ENCODE results near the gene PPP4R1.

DNA sequence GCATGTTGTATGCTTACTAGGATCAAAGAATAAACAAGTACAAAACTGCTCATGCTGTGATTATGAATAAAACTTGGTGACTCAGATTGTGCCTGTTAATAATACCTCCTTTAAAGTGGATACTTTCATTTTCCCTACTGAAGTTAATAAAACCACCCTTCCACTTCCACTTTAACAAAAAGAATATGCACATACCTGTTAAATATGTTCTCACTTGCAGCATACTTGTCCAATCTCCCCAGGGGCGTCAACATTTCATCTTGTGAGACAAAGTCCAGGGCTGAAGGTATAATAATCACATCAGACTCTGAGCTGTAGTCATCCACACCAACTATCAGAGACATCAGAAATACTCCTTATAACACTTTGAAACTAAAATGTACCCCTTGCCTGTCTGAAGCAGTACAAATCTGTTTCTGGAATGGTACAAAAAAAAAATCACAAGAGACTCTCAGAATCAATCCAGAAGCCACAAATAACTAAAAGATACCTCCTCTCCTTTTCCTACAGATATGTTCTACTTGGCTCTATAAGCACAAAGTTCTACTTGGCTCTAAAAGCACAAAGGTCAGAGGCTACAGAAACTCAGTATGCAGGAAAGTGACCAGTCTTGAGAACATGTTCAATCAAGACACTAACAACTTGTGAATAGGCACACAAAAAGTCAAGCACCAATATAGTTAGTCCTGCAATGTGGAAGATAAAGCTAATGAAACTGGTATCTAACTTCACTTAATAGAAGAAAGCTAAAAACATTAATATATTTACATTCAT lies 19.3 kb downstream of the PPP4R1 start:
- TF ChIP-seq, protein P1, sequence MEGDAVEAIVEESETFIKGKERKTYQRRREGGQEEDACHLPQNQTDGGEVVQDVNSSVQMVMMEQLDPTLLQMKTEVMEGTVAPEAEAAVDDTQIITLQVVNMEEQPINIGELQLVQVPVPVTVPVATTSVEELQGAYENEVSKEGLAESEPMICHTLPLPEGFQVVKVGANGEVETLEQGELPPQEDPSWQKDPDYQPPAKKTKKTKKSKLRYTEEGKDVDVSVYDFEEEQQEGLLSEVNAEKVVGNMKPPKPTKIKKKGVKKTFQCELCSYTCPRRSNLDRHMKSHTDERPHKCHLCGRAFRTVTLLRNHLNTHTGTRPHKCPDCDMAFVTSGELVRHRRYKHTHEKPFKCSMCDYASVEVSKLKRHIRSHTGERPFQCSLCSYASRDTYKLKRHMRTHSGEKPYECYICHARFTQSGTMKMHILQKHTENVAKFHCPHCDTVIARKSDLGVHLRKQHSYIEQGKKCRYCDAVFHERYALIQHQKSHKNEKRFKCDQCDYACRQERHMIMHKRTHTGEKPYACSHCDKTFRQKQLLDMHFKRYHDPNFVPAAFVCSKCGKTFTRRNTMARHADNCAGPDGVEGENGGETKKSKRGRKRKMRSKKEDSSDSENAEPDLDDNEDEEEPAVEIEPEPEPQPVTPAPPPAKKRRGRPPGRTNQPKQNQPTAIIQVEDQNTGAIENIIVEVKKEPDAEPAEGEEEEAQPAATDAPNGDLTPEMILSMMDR (IDR thresholded peaks at IDR 0.05 in 2 of 3, conservative IDR thresholded peaks at IDR 0.05 in 1 of 3; ENCODE audit: borderline replicate concordance in 1 of 3, insufficient read depth in 1 of 3, low read depth in 2 of 3, low read length in 2 of 3): no peak
- TF ChIP-seq SIN3A (IDR thresholded peaks at IDR 0.05; ENCODE audit: low read depth) (no peak), RAD21 (IDR thresholded peaks at IDR 0.05; ENCODE audit: low read depth) (no peak), EZH2phosphoT487 (IDR thresholded peaks at IDR 0.05; ENCODE audit: borderline replicate concordance) (no peak), POLR2A (IDR thresholded peaks at IDR 0.05; ENCODE audit: borderline replicate concordance, extremely low read depth, insufficient read depth, insufficient read length) (no peak), CBX3 (IDR thresholded peaks at IDR 0.05; ENCODE audit: low read depth) (no peak), SRF (IDR thresholded peaks at IDR 0.05; ENCODE audit: low read depth) (no peak), TCF7L2 (IDR thresholded peaks at IDR 0.05; ENCODE audit: borderline replicate concordance, extremely low read depth, insufficient read depth, insufficient read length) (no peak), JUND (IDR thresholded peaks at IDR 0.05) (no peak), FOSL1 (IDR thresholded peaks at IDR 0.05; ENCODE audit: low read depth) (no peak), EZH2 (IDR thresholded peaks at IDR 0.05) (no peak)
- TF ChIP-seq, protein P2, sequence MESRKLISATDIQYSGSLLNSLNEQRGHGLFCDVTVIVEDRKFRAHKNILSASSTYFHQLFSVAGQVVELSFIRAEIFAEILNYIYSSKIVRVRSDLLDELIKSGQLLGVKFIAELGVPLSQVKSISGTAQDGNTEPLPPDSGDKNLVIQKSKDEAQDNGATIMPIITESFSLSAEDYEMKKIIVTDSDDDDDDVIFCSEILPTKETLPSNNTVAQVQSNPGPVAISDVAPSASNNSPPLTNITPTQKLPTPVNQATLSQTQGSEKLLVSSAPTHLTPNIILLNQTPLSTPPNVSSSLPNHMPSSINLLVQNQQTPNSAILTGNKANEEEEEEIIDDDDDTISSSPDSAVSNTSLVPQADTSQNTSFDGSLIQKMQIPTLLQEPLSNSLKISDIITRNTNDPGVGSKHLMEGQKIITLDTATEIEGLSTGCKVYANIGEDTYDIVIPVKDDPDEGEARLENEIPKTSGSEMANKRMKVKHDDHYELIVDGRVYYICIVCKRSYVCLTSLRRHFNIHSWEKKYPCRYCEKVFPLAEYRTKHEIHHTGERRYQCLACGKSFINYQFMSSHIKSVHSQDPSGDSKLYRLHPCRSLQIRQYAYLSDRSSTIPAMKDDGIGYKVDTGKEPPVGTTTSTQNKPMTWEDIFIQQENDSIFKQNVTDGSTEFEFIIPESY (IDR thresholded peaks at IDR 0.05; ENCODE audit: extremely low read depth, insufficient replicate concordance, low read length): no peak
- TF ChIP-seq, protein P3, sequence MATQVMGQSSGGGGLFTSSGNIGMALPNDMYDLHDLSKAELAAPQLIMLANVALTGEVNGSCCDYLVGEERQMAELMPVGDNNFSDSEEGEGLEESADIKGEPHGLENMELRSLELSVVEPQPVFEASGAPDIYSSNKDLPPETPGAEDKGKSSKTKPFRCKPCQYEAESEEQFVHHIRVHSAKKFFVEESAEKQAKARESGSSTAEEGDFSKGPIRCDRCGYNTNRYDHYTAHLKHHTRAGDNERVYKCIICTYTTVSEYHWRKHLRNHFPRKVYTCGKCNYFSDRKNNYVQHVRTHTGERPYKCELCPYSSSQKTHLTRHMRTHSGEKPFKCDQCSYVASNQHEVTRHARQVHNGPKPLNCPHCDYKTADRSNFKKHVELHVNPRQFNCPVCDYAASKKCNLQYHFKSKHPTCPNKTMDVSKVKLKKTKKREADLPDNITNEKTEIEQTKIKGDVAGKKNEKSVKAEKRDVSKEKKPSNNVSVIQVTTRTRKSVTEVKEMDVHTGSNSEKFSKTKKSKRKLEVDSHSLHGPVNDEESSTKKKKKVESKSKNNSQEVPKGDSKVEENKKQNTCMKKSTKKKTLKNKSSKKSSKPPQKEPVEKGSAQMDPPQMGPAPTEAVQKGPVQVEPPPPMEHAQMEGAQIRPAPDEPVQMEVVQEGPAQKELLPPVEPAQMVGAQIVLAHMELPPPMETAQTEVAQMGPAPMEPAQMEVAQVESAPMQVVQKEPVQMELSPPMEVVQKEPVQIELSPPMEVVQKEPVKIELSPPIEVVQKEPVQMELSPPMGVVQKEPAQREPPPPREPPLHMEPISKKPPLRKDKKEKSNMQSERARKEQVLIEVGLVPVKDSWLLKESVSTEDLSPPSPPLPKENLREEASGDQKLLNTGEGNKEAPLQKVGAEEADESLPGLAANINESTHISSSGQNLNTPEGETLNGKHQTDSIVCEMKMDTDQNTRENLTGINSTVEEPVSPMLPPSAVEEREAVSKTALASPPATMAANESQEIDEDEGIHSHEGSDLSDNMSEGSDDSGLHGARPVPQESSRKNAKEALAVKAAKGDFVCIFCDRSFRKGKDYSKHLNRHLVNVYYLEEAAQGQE (IDR thresholded peaks at IDR 0.05; ENCODE audit: low read depth): no peak

Data from HCT116 (cell line).